ENCODE results near the gene TBC1D4. TPM values are rescaled to one million over a fixed set of nuclear protein-coding genes. Genes with fewer than 3 reads are reported as not detected.
A peak's percentile ranks its signal among the peaks of the same experiment; 100 is the strongest.

Gene TBC1D4
- total RNA-seq, 1 experiment from 2014 or later, result 177 TPM

DNA sequence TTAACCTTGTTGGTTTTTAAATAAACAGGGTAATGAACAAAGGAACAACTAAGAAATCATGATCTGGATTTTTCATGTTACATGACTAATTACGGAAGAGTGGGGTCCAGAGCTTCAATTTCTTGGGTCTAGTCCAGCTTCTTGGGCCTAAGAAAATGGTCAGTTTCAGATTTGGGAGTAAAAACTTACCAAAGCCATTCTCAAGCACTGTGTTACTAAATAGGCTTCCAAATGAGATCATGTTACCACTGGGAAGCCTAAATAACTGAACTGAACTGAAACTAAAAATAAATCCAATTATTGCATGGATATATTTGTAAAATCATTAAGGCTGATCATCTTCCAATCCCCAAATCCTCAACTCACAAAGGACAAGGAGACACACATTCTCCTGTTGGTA lies 13.9 kb downstream of the TBC1D4 start:
- TF ChIP-seq, protein P1, sequence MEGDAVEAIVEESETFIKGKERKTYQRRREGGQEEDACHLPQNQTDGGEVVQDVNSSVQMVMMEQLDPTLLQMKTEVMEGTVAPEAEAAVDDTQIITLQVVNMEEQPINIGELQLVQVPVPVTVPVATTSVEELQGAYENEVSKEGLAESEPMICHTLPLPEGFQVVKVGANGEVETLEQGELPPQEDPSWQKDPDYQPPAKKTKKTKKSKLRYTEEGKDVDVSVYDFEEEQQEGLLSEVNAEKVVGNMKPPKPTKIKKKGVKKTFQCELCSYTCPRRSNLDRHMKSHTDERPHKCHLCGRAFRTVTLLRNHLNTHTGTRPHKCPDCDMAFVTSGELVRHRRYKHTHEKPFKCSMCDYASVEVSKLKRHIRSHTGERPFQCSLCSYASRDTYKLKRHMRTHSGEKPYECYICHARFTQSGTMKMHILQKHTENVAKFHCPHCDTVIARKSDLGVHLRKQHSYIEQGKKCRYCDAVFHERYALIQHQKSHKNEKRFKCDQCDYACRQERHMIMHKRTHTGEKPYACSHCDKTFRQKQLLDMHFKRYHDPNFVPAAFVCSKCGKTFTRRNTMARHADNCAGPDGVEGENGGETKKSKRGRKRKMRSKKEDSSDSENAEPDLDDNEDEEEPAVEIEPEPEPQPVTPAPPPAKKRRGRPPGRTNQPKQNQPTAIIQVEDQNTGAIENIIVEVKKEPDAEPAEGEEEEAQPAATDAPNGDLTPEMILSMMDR (IDR thresholded peaks at IDR 0.05; ENCODE audit: insufficient read depth in 1 of 2, low read depth in 1 of 2, low read length in 1 of 2, severe bottlenecking in 1 of 2, unreplicated experiment in 1 of 2), result no peak
- H3K36me3 ChIP-seq (ENCODE audit: control insufficient read depth, insufficient read depth, low read length), result peaks cover 3% of the 10 kb centered on the region
- no peaks in the 10 kb centered on the region for H3K9me3 ChIP-seq
- POLR2A ChIA-PET, result no interaction called here
- H3K4me1 ChIP-seq, result peaks cover 31% of the 10 kb centered on the region
- Mint-ChIP-seq H3K27me3 (ENCODE audit: insufficient read depth, unreplicated experiment) (no peaks in the 10 kb centered on the region), H3K27ac (ENCODE audit: unreplicated experiment) (no peak overlapping the region), H3K4me1 (ENCODE audit: low read depth, unreplicated experiment) (peaks cover 35% of the 10 kb centered on the region), H3K36me3 (ENCODE audit: insufficient read depth, unreplicated experiment) (peaks cover 72% of the 10 kb centered on the region), H3K9me3 (ENCODE audit: unreplicated experiment) (no peaks in the 10 kb centered on the region), H3K4me3 (ENCODE audit: unreplicated experiment) (no peak overlapping the region)
- CTCF ChIA-PET, result interaction anchor here (0.6 kb wide), 1 partner anchor 14 kb away, joined by 3 read pairs; the partner anchor contains the start of gene TBC1D4
- intact Hi-C loops (cut with micrococcal nuclease; ENCODE audit: unreplicated experiment), result no loop called here
- BruUV-seq (replicated peaks), result no TSS peak
- DNase-seq, result no peak
- no peaks in the 10 kb centered on the region for H3K27me3 ChIP-seq (replicated peaks; ENCODE audit: control insufficient read depth, insufficient read depth, low read length)
- no peak overlapping the region for H3K4me3 ChIP-seq (ENCODE audit: low read depth, low read length)

DNA sequence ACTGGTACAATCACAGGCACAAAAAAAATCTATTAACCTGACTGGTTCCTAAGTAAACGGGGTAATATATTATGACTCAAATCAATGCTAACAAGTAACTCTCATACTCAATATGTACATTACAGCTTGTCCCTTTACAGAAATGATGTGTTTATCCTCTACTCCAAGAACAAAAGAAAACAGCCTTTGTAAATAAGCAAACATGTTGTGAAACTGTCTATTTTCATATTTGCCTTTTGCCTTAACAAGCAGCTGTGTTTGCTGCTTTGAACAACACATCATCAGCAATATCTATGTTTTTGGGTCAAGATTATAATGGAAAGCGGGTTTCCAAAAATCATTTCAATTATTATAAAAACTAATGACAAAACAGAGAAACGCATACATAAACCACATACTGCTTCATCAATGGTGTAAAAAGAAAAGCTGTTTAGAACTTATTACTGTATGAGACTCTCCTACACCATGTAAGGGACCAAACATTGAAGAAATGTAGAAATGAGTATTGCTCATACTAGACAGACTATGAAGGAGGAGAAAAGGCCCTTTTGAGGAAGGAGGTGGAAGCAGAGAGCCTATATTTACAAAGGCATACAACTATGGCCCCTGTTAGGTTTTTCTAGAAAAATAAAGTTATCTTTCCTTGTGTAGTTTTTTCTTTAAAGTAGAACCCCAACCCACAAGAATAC lies 14.8 kb downstream of the TBC1D4 start:
- Histone ChIP-seq H3K4me3 (ENCODE audit: low read depth, low read length) (no peak overlapping the region), H3K4me1 (peaks cover 31% of the 10 kb centered on the region), H3K9me3 (no peaks in the 10 kb centered on the region), H3K36me3 (ENCODE audit: control insufficient read depth, insufficient read depth, low read length) (peaks cover 3% of the 10 kb centered on the region), H3K27me3 (replicated peaks; ENCODE audit: control insufficient read depth, insufficient read depth, low read length) (no peaks in the 10 kb centered on the region)
- BruUV-seq (replicated peaks), result no TSS peak
- TF ChIP-seq, protein P1 (IDR thresholded peaks at IDR 0.05; ENCODE audit: insufficient read depth in 1 of 2, low read depth in 1 of 2, low read length in 1 of 2, severe bottlenecking in 1 of 2, unreplicated experiment in 1 of 2), result no peak
- ChIA-PET CTCF (no interaction called here), POLR2A (no interaction called here)
- Mint-ChIP-seq H3K36me3 (ENCODE audit: insufficient read depth, unreplicated experiment) (peaks cover 66% of the 10 kb centered on the region), H3K4me1 (ENCODE audit: low read depth, unreplicated experiment) (peaks cover 35% of the 10 kb centered on the region), H3K4me3 (ENCODE audit: unreplicated experiment) (no peak overlapping the region), H3K27me3 (ENCODE audit: insufficient read depth, unreplicated experiment) (no peaks in the 10 kb centered on the region), H3K9me3 (ENCODE audit: unreplicated experiment) (no peaks in the 10 kb centered on the region), H3K27ac (ENCODE audit: unreplicated experiment) (no peak overlapping the region)
- intact Hi-C loops (cut with micrococcal nuclease; ENCODE audit: unreplicated experiment), result no loop called here
- DNase-seq, result no peak

DNA sequence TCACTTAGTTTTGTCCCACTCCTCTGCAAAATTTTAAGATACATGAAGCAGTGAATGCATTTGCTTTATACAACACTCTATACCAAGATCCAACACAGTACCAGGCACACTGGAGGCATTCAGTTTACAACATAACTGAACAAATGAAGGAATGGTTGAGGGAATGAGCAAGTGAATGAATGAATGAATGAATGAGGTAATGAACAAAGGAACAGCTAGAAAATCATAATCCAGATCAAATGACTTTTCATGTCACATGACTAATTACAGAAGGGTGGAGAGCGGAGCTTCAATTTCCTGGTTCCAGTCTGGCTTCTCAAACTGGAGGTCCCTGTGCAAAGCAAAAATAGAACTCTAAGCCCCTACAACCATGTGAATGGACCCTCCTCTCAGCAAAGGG lies 16.7 kb downstream of the TBC1D4 start:
- ChIA-PET POLR2A (no interaction called here), CTCF (no interaction called here)
- intact Hi-C loops (cut with micrococcal nuclease; ENCODE audit: unreplicated experiment), result no loop called here
- Histone ChIP-seq H3K4me3 (ENCODE audit: low read depth, low read length) (no peak overlapping the region), H3K27me3 (replicated peaks; ENCODE audit: control insufficient read depth, insufficient read depth, low read length) (no peaks in the 10 kb centered on the region), H3K9me3 (no peaks in the 10 kb centered on the region), H3K4me1 (peaks cover 31% of the 10 kb centered on the region), H3K36me3 (ENCODE audit: control insufficient read depth, insufficient read depth, low read length) (peaks cover 3% of the 10 kb centered on the region)
- H3K4me1 Mint-ChIP-seq (ENCODE audit: low read depth, unreplicated experiment), result peaks cover 40% of the 10 kb centered on the region
- BruUV-seq (replicated peaks), result no TSS peak
- no peaks in the 10 kb centered on the region for H3K27me3 Mint-ChIP-seq (ENCODE audit: insufficient read depth, unreplicated experiment)
- no peak overlapping the region for H3K4me3 Mint-ChIP-seq (ENCODE audit: unreplicated experiment)
- peaks cover 71% of the 10 kb centered on the region for H3K36me3 Mint-ChIP-seq (ENCODE audit: insufficient read depth, unreplicated experiment)
- peak overlapping the region; percentile 31 for H3K27ac Mint-ChIP-seq (ENCODE audit: unreplicated experiment)
- H3K9me3 Mint-ChIP-seq (ENCODE audit: unreplicated experiment), result peaks cover 6% of the 10 kb centered on the region
- TF ChIP-seq, protein P1 (IDR thresholded peaks at IDR 0.05; ENCODE audit: insufficient read depth in 1 of 2, low read depth in 1 of 2, low read length in 1 of 2, severe bottlenecking in 1 of 2, unreplicated experiment in 1 of 2), result no peak
- no peak for DNase-seq
